ENCODE results near the gene GANC. TPM values are rescaled to one million over a fixed set of nuclear protein-coding genes. Genes with fewer than 3 reads are reported as not detected.

Gene GANC
- total RNA-seq, 1 experiment from 2014 or later, result 18.5 TPM

DNA sequence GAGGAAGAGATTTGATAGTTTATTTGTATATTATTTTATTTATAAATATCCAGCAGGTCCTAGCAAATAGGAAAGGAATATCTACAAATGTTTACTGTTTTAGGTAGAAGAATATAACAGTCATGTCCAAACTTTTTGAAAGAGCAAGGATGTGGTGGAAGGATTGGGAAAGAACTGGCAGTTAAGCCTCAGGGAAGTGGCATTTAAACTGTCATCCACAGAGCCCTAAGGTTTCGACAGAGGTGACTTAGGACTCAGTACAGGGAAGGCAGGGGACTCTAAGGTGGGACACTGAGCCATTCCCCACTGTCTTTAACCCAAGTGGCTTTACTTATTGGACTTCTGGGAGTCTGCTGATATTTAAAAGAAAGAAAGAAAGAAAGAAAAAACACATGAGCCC lies 12.0 kb downstream of the GANC start:
- Mint-ChIP-seq H3K27ac (no peak overlapping the region), H3K9me3 (no peaks in the 10 kb centered on the region), H3K36me3 (no peaks in the 10 kb centered on the region), H3K4me3 (no peak overlapping the region), H3K27me3 (ENCODE audit: low read depth) (no peaks in the 10 kb centered on the region), H3K4me1 (no peaks in the 10 kb centered on the region)
- POLR2A ChIA-PET, result no interaction called here
- ATAC-seq (no peak), DNase-seq (ENCODE audit: low spot score) (no peak)
- CTCF ChIA-PET, result no interaction called here
- TF ChIP-seq AFF4 (CRISPR knock-in tag; IDR thresholded peaks at IDR 0.05; ENCODE audit: borderline replicate concordance), result no peak
- no peak for TF ChIP-seq ATF2 (CRISPR knock-in tag; IDR thresholded peaks at IDR 0.05; ENCODE audit: borderline replicate concordance, low read depth)
- TF ChIP-seq NFYB (CRISPR knock-in tag; conservative IDR thresholded peaks at IDR 0.05; ENCODE audit: low read depth), result no peak
- no peak for TF ChIP-seq ZNF232 (CRISPR knock-in tag; IDR thresholded peaks at IDR 0.05)
- no peak for TF ChIP-seq NFE2L1 (CRISPR knock-in tag; IDR thresholded peaks at IDR 0.05)
- TF ChIP-seq KAT7 (CRISPR knock-in tag; IDR thresholded peaks at IDR 0.05; ENCODE audit: borderline replicate concordance), result no peak
- TF ChIP-seq ZNF532 (CRISPR knock-in tag; IDR thresholded peaks at IDR 0.05; ENCODE audit: borderline replicate concordance), result no peak
- no peak for TF ChIP-seq IRF1 (CRISPR knock-in tag; IDR thresholded peaks at IDR 0.05)
- TF ChIP-seq MXD4 (CRISPR knock-in tag; IDR thresholded peaks at IDR 0.05; ENCODE audit: borderline replicate concordance), result no peak
- TF ChIP-seq ZNF512 (CRISPR knock-in tag; IDR thresholded peaks at IDR 0.05; ENCODE audit: borderline replicate concordance), result no peak
- no peak for TF ChIP-seq CTCF (IDR thresholded peaks at IDR 0.05)
- no peak for TF ChIP-seq ATF1 (CRISPR knock-in tag; IDR thresholded peaks at IDR 0.05)
- no peak for TF ChIP-seq ZNF416 (CRISPR knock-in tag; IDR thresholded peaks at IDR 0.05)
- TF ChIP-seq, protein P1, sequence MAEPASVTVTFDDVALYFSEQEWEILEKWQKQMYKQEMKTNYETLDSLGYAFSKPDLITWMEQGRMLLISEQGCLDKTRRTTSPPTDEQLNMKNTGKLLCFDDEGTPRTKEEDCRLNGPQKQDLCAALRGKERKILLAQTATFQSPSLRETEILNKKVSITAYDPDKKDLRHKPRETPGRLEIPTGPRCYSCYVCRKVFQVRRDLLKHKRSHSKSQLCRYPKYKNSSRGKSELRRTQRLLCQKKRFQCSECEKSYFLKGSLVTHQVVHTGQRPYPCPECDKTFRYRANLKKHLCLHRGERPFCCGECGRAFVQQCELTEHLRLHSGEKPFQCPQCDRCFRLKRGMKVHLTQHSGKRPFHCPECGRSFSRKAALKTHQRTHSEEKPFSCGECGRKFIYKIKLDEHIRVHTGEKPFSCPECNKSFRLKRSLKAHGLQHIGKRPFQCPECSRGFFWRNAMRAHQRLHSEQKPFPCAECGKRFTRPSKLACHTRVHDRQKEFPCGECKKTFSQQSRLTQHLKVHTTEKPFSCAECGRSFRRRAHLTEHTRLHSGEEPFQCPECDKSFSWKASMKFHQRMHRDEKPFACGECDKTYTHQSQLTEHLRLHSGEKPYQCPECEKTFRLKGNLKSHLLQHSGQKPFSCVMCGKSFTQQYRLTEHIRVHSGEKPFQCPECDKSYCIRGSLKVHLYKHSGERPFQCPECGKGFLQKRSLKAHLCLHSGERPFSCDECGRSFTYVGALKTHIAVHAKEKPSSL (CRISPR knock-in tag; conservative IDR thresholded peaks at IDR 0.05), result no peak
- TF ChIP-seq NFATC4 (CRISPR knock-in tag; IDR thresholded peaks at IDR 0.05), result no peak
- TF ChIP-seq, protein P2, sequence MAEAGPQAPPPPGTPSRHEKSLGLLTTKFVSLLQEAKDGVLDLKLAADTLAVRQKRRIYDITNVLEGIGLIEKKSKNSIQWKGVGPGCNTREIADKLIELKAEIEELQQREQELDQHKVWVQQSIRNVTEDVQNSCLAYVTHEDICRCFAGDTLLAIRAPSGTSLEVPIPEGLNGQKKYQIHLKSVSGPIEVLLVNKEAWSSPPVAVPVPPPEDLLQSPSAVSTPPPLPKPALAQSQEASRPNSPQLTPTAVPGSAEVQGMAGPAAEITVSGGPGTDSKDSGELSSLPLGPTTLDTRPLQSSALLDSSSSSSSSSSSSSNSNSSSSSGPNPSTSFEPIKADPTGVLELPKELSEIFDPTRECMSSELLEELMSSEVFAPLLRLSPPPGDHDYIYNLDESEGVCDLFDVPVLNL (CRISPR knock-in tag; IDR thresholded peaks at IDR 0.05; ENCODE audit: borderline replicate concordance, low read depth), result no peak

Data from WTC11 (cell line).